Heart left ventricle (tissue), 16 donors: ENCODE results near the gene UNC45A. TPM values are rescaled to one million over a fixed set of nuclear protein-coding genes. Genes with fewer than 3 reads are reported as not detected.

Source experiments
- ATAC-seq, 4 donors: fragments of 200-7000 bp; cut with Tn5 transposase; one replicate each; pipeline ENCODE4 v1.9.1; 2020 to 2022; ENCODE audit warnings: moderate library complexity in 4 of 4, mild to moderate bottlenecking in 3 of 4, moderate number of reproducible peaks in 1 of 4
- DNase-seq, 5 donors: peaks; one replicate each; pipeline ENCODE4 v3.0.0-alpha.2; 2020
- H3K27ac ChIP-seq, 12 donors: fragments of 200-600 bp; sonication (generic) in 4 of 12; one replicate each; pipeline versions ENCODE4 v1.5.0 to v1.8.0; 2016 to 2022; ENCODE audit warnings: mild to moderate bottlenecking in 2 of 12
- H3K27me3 ChIP-seq, 9 donors: fragments of 200-600 bp; sonication (generic) in 2 of 9; one replicate each; pipeline versions ENCODE4 v1.5.1 to v1.8.0; 2016 to 2022; ENCODE audit warnings: mild to moderate bottlenecking in 3 of 9
- H3K36me3 ChIP-seq, 9 donors: fragments of 200-600 bp; sonication (generic) in 2 of 9; one replicate each; pipeline versions ENCODE4 v1.5.0 to v1.8.0; 2018 to 2022; ENCODE audit warnings: mild to moderate bottlenecking in 2 of 9
- H3K4me1 ChIP-seq, 12 donors: fragments of 200-600 bp; sonication (generic) in 4 of 12; one replicate each; pipeline versions ENCODE4 v1.5.0 to v1.8.0; 2016 to 2022; ENCODE audit warnings: mild to moderate bottlenecking in 3 of 12
- H3K4me3 ChIP-seq, 12 donors: fragments of 200-600 bp; sonication (generic) in 4 of 12; one replicate each; pipeline versions ENCODE4 v1.5.0 to v1.8.0; 2017 to 2022; ENCODE audit warnings: mild to moderate bottlenecking in 9 of 12, moderate library complexity in 4 of 12
- H3K9me3 ChIP-seq, 12 donors: fragments of 200-600 bp; sonication (generic) in 4 of 12; one replicate each; pipeline versions ENCODE4 v1.5.0 to v1.8.0; 2016 to 2022; ENCODE audit warnings: mild to moderate bottlenecking in 1 of 12
- CTCF ChIP-seq, 12 donors: fragments of 200-600 bp; sonication (generic) in 4 of 12; IDR thresholded peaks; one replicate each; pipeline versions ENCODE4 v1.5.0 to v1.8.0; 2018 to 2022; ENCODE audit warnings: antibody characterized with exemption in 12 of 12, mild to moderate bottlenecking in 5 of 12
- POLR2A ChIP-seq, 2 donors: fragments of 450-650 bp; IDR thresholded peaks; one replicate each; pipeline ENCODE4 v1.6.1; 2017; ENCODE audit warnings: antibody characterized with exemption in 2 of 2, mild to moderate bottlenecking in 2 of 2, moderate library complexity in 2 of 2
- WGBS, 4 donors: extraction: QIAGEN DNeasy Blood & Tissue Kit in 2 of 4; methylation state at CpG; one replicate each; pipeline versions ENCODE4 v1.1.5 to v1.1.7; 2013 to 2018; 5-methylcytosine and 5-hydroxymethylcytosine counted together
- intact Hi-C, 10 donors: fragments of 100-400 bp; cut with DNase I; formaldehyde crosslinking; loops; one replicate each; pipeline versions ENCODE4 v1.11.1 to v1.14.2; 2022
- polyA plus RNA-seq, 2 donors: library from polyadenylated mRNA; stranded (reverse); fragments of 200-250 nt; gene quantifications; one replicate each; pipeline ENCODE4 v1.2.3, GENCODE V29; 2013
- total RNA-seq, 9 donors: library from RNA; depleted of rRNA in 2 of 9; stranded (reverse); fragments of >200 nt in 2 of 9; fragmentation: NEBNext Ultra II Directional in 3 of 9; extraction: Animal tissue kit (Norgen Biotek cat#: 25700) in 3 of 9; gene quantifications; one replicate each; pipeline versions ENCODE4 v1.1.0 to v1.2.4, GENCODE V29; 2016 to 2023
- donor health status: ischemic (EF 13 %, LVEDD 7.1; RV severe dilation, severe dysfunction).
- donor health status: healthy with polysubstance abuse.
- donor health status: DM: no; HTN: yes; CAD: no.
- donor health status: DM: no; HTN: no; CAD: no.
- donor health status: ischemic (EF 25% LVEDD 6.9; RV normal size, moderate dysfunction).
- donor health status: ischemic (EF 25% LVEDD 5.7; RV mildly dilated, moderate dysfunction).
- donor health status: healthy.
- donor health status: DM: yes; HTN: yes; CAD: no.
- donor health status: ischemic (EF 35%, LVEDD 5.7; RV mildly dilated, moderate dysfunction).
- donor health status: nonischemic (EF 11% LVEDD 7.7; RV severe dilation, severe dysfunction).
- donor health status: DM: yes; HTN: yes; CAD: no.
- donor health status: PGD.
- donor health status: ischemic (EF 29% LVEDD 5.4; RV normal size, mild dysfunction).
- donor health status: nonischemic (EF 23%, LVEDD 6.1; RV moderate dilation, normal function).

Gene UNC45A
- total and polyA plus RNA-seq, 11 donors: 12.0 to 34.0 (median 21.9) TPM

DNA sequence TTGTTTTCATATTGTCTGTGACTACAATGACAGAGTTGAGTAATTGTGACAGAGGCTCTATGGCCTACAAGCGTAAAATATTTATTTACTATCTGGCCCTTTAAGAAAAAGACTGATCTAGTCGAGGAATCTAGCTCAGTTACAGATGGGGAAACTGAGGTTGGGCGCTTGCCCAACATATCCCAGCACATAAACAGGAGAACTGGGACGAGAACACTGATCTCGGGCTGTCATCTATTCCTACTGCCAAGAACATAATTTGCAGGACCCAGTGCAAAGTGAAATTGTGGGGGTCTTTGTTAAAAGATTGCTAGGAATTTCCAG lies 48.8 kb upstream of the UNC45A start:
- peaks cover 0 to 59% (median 37%) of the 10 kb centered on the region in 12 donors for H3K4me1 ChIP-seq
- ATAC-seq: no peak
- peak overlapping the region in 8 of 12 donors; percentile 9 to 86 (median 76) for H3K4me3 ChIP-seq
- peak overlapping the region in 8 of 12 donors; percentile 53 to 99 (median 94) for H3K27ac ChIP-seq
- H3K27me3 ChIP-seq: no peaks in the 10 kb centered on the region
- intact Hi-C loops: loop anchor here (1.0 to 10.0 kb wide), 9 partner anchors 46 to 561 kb away; partner anchors contain the start of genes BLM (in 5 of the 10), HDDC3 (in 3 of the 10) and CRTC3 (in 1 of the 10)
- no peak for DNase-seq
- TF ChIP-seq POLR2A (IDR thresholded peaks at IDR 0.05): no peak
- TF ChIP-seq CTCF (IDR thresholded peaks at IDR 0.05): peak in 4 of 12 donors; percentile 7 to 30 (median 27)
- 25 to 40% (median 32%) methylated on average over 5 of the region's 5 CpGs for WGBS, 4 donors
- peaks cover 0 to 64% (median 46%) of the 10 kb centered on the region in 9 donors for H3K36me3 ChIP-seq
- H3K9me3 ChIP-seq: no peaks in the 10 kb centered on the region

DNA sequence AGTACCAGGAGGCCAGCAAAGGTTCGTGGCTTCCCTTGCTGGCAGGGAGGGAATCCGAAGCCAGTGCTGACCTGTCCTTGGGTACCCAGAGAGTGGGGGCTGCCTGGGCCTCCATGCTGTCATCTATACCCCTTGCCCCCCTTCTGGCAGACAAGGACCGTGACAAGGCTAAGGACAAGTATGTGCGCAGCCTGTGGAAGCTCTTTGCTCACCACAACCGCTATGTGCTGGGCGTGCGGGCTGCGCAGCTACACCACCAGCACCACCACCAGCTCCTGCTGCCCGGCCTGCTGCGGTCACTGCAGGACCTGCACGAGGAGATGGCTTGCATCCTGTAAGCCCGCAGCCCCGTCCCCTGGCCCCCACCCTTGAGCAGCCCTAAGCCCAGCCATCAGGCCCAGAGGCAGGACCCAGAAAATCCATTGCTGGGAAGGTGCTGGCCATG lies 48.0 kb upstream of the UNC45A start:
- H3K27ac ChIP-seq: peak overlapping the region in 2 of 12 donors; percentile 94
- H3K4me1 ChIP-seq: peaks cover 0 to 59% (median 37%) of the 10 kb centered on the region in 12 donors
- peaks cover 3 to 64% (median 46%) of the 10 kb centered on the region in 9 donors for H3K36me3 ChIP-seq
- peak in 1 of 5 donors; percentile 60 for DNase-seq
- H3K27me3 ChIP-seq: no peaks in the 10 kb centered on the region
- no peaks in the 10 kb centered on the region for H3K9me3 ChIP-seq
- no peak for ATAC-seq
- intact Hi-C loops: loop anchor here in 9 of 10 donors (2.0 to 10.0 kb wide), 8 partner anchors 45 to 562 kb away; partner anchors contain the start of genes BLM (in 5 of the 9), HDDC3 (in 3 of the 9) and CRTC3 (in 1 of the 9)
- 79 to 93% (median 85%) methylated on average over 13 of the region's 13 CpGs for WGBS, 4 donors
- no peak overlapping the region for H3K4me3 ChIP-seq
- TF ChIP-seq POLR2A (IDR thresholded peaks at IDR 0.05) (no peak), CTCF (IDR thresholded peaks at IDR 0.05) (no peak)

DNA sequence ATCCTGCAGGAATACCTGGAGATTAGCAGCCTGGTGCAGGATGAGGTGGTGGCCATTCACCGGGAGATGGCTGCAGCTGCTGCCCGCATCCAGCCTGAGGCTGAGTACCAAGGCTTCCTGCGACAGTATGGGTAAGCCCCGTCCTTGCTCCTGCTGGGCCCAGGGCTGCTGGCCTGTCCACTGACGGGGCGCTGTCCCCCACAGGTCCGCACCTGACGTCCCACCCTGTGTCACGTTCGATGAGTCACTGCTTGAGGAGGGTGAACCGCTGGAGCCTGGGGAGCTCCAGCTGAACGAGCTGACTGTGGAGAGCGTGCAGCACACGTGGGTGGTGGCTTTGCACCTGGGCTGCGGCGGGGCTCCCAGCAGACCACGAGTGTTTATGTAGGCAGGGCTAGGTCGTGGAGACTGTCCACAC lies 45.8 kb upstream of the UNC45A start:
- H3K27ac ChIP-seq: no peak overlapping the region
- no peak for ATAC-seq
- no peaks in the 10 kb centered on the region for H3K27me3 ChIP-seq
- H3K36me3 ChIP-seq: peaks cover 6 to 80% (median 63%) of the 10 kb centered on the region in 9 donors
- TF ChIP-seq CTCF (IDR thresholded peaks at IDR 0.05): no peak
- no peak for TF ChIP-seq POLR2A (IDR thresholded peaks at IDR 0.05)
- peaks cover 0 to 40% (median 25%) of the 10 kb centered on the region in 12 donors for H3K4me1 ChIP-seq
- WGBS, 4 donors: 90 to 94% (median 92%) methylated on average over 9 to 18 of the region's 18 CpGs
- H3K9me3 ChIP-seq: no peaks in the 10 kb centered on the region
- no peak for DNase-seq
- intact Hi-C loops: loop anchor here in 8 of 10 donors (5.0 to 10.0 kb wide), 7 partner anchors 43 to 565 kb away; partner anchors contain the start of genes BLM (in 5 of the 8), HDDC3 (in 3 of the 8) and CRTC3 (in 1 of the 8)
- H3K4me3 ChIP-seq: no peak overlapping the region

GRCh38 chr15:90889736-90890456 lies 45.2 kb upstream of the UNC45A start:
- H3K36me3 ChIP-seq: peaks cover 6 to 86% (median 69%) of the 10 kb centered on the region in 9 donors
- 90 to 95% (median 91%) methylated on average over 21 to 31 of the region's 31 CpGs for WGBS, 4 donors
- intact Hi-C loops: loop anchor here in 8 of 10 donors (5.0 to 10.0 kb wide), 7 partner anchors 42 to 565 kb away; partner anchors contain the start of genes BLM (in 5 of the 8), HDDC3 (in 3 of the 8) and CRTC3 (in 1 of the 8)

More at GRCh38 chr15:90889736-90890456, 45.2 kb upstream of the UNC45A start:
- ATAC-seq (no peak), DNase-seq (peak in 1 of 5 donors; percentile 54)
- Histone ChIP-seq H3K4me1 (peaks cover 0 to 35% (median 22%) of the 10 kb centered on the region in 12 donors), H3K9me3 (no peaks in the 10 kb centered on the region), H3K27ac (no peak overlapping the region), H3K4me3 (no peak overlapping the region), H3K27me3 (no peaks in the 10 kb centered on the region)
- no peak for TF ChIP-seq CTCF (IDR thresholded peaks at IDR 0.05)
- TF ChIP-seq POLR2A (IDR thresholded peaks at IDR 0.05): no peak
